ENCODE data around the gene SLC2A6. TPM values are rescaled to one million over a fixed set of nuclear protein-coding genes. Genes with fewer than 3 reads are reported as not detected.

Gene SLC2A6
- total RNA-seq, 4 donors from 2014 or later = 1.0 to 5.1 (median 3.0) TPM

DNA sequence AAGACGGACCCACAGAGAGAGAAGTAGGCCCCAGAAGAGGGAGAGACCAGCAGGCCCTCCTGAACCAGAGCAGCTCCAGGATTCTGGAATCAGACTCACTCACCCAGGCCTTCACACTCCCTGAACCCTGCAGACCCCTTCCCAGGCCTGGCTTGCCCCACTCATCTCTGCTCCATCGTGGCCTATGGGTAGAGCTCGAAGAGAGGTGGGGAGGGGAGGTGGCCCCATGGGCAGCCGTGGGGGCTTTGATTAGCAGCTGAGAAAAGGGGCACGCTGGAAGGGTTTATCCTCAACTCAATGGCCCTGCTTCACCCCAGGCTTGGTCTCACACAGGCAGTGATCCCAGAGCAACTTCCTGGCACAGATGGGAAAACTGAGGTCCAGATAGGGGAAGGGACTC is 45.2 kb upstream of the SLC2A6 start:
- TF ChIP-seq, protein P1, sequence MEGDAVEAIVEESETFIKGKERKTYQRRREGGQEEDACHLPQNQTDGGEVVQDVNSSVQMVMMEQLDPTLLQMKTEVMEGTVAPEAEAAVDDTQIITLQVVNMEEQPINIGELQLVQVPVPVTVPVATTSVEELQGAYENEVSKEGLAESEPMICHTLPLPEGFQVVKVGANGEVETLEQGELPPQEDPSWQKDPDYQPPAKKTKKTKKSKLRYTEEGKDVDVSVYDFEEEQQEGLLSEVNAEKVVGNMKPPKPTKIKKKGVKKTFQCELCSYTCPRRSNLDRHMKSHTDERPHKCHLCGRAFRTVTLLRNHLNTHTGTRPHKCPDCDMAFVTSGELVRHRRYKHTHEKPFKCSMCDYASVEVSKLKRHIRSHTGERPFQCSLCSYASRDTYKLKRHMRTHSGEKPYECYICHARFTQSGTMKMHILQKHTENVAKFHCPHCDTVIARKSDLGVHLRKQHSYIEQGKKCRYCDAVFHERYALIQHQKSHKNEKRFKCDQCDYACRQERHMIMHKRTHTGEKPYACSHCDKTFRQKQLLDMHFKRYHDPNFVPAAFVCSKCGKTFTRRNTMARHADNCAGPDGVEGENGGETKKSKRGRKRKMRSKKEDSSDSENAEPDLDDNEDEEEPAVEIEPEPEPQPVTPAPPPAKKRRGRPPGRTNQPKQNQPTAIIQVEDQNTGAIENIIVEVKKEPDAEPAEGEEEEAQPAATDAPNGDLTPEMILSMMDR (IDR thresholded peaks at IDR 0.05; ENCODE audit: low read depth) = no peak

DNA sequence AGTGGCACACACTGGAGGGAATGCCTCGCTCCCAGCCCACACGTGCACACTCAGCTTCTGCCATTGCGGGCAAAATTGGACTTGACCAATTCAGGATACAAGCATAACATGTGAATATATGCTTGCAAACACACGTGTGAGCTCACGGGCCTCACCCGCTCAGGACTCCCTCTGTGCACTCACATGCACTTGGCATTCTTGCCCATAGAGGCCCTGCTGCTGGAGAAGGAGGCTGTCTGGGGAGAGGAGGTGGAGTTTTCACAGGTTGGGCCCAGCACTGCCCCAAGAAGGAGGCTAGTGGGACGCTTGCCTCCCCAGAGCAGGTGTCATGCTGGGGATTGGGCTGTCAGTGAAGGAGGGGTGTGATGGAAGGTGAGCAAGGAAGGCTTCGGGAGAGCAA is 44.2 kb upstream of the SLC2A6 start:
- TF ChIP-seq, protein P1 (IDR thresholded peaks at IDR 0.05; ENCODE audit: low read depth) = no peak

DNA sequence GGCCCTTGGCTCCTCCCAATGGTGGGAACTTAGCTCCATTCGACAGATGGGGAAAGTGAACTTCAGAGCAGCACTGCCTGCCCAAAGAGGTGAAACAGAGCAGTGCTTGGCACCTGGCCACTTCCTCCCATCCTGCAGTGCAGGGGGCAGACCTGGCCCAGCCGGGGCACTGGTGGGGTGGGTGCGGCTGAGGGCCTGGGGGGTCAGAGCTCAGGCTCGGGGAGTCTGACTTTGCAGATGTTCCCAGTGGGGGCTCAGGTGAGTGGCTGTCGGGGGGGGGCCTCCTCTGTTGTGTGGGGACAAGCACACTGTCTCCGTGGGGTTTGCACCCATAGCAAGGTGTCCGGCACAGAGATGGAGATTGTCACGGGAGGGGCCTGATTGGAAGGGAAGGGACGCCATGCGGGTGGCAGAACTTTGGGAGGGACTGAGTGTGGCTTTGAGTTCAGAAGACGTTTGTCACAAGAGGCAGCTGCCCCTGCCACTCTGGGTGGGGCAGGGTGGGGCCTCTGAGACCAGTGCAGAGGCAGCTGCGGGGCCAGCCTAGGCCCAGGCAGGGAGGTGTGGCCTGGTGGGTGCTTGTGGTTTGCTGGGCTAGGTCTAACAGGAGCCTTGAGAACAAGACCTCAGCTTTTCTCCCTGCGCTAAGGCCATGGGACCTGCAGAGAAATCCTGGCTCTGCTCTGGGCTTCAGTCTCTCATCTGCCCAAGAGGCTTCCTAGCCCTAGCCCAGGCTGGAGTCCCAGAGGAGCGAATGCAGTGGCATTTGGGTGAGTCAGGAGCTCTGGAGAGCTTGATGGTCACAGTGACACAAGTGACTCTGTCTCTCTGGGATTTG is 43.4 kb upstream of the SLC2A6 start:
- TF ChIP-seq, protein P1 (IDR thresholded peaks at IDR 0.05; ENCODE audit: low read depth) = no peak

DNA sequence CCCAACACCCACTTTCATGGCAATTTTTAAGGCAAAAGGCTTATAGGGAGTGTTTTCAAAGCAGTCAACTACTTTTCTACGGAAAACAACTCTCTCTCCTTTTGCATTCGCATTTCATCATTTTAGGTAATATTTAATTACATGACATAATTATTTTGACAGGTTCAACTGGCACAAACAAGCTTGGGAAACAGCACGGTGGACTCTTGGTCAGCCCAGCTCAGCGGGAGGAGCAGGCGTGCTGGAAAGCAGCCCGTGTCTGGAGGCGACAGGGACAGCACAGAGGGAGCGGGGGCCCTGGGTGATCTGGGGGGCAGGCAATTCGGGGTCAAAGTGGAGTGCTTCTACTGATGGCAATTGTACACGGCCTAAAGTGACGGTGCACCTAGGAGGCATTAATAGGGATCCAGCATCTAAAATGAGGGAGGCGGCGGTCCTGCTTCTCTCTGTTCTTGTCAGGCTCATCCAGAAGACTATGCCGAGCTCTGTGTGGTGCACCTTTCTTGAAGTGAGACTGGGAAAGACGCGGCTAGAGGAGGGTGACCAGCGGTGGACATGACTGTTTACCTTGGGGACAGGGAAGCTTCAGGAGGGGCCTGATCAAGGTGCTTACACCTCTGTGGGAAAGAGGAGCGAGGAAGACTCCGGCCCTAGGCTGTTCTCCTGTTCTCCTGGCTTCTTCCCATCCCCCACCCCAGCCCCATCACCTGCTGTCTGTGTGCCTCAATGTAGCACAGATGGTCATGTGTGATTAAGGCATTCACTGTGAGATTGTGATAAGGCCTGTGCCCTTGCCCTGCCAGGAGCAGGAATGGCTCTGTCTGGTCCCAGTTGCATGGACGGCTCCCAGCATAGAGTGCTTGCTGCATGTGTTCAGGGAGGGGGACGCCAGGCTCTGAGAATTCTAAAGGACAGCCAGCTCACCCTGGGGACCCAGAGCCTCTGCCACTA is 42.5 kb upstream of the SLC2A6 start:
- TF ChIP-seq, protein P1 (IDR thresholded peaks at IDR 0.05; ENCODE audit: low read depth) = no peak

DNA sequence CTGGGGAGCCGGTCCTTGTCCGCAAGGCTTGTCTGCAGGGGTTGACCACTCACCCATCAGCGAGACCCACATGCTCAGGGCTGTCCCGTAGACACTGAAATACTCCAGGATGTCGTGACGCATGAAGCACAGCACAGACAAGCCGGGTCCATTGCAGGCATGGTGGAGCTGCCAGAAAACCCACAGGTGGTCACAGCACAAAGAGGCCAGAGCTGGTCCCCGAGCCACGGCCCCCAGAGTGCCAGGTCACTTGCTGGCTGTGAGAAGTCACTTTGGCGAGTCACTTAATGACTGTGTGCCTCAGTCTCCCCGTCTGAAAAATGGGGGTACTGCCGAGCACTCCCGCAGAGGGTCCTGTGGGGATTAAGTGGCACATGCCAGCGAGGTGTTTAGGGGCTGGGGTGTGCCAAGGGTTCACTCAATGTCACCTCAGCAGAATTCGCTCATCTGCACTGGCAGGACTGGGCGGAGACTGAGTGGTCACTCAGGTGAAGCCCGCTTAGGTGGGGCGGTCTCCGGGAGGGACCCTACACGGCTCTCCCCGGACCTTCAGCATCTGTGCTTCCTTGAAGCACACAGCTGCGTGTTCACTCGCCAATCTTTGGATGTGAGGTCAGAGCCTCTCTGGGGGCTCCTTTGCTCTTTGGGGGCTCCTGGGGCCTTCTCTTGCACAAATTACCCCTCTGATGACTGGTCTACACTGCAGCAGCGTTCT is 41.4 kb upstream of the SLC2A6 start:
- TF ChIP-seq, protein P1 (IDR thresholded peaks at IDR 0.05; ENCODE audit: low read depth) = no peak

DNA sequence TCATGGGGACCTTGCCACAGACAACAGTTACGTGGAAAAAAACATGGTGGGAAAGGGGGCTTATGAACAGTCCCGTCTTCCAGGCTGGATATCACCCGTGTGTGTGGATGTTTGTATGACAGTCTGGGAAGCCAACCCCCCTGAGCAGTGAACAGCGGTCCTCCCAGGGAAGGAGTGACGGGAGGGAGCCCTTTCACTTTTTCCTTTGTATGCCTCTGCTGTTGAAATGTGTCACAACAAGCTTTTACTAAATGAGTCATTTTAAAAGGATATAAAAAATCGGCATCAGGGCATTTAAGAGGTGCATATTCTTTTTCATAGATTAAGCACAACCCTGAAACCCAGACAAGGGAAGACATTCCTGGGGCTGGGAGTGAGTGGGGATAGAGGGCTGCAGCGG is 40.8 kb upstream of the SLC2A6 start:
- TF ChIP-seq, protein P1 (IDR thresholded peaks at IDR 0.05; ENCODE audit: low read depth) = no peak

Data from subcutaneous adipose tissue (tissue), 4 donors.